Testis (tissue), 2 donors: ENCODE results near the gene SH3BP4.

Experiments used
- POLR2A ChIP-seq: fragments of 450-650 bp; IDR thresholded peaks from one replicate; pipeline ENCODE4 v1.6.1; 2017; ENCODE audit warnings: antibody characterized with exemption, mild to moderate bottlenecking, moderate library complexity
- TF ChIP-seq, protein P1 (sequence below), 3 experiments: fragments of 450-650 bp in 2 of 3; fragments of 200-600 bp in 1 of 3; sonication (generic) in 1 of 3; IDR thresholded peaks; one replicate each; pipeline ENCODE4 v1.5.1; 2016 to 2019; ENCODE audit warnings: antibody characterized with exemption in 3 of 3, mild to moderate bottlenecking in 2 of 3, moderate library complexity in 1 of 3

DNA sequence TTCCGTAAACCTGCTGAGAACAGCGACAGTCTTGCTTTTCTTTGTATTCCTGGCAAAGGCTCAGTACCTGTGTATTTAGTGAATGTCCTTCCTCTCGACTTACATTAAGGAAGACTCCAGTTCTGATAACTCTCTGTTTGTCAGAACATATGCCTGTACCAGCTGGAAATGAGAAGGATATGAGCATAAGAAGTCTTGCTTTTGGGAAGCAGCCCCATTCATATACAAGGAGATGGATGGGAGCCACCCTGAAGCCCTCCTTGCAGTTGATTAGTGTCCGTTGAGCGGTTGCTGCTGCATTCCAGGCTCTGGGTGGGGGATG, 59.8 kb downstream of the SH3BP4 start:
- TF ChIP-seq, protein P1, sequence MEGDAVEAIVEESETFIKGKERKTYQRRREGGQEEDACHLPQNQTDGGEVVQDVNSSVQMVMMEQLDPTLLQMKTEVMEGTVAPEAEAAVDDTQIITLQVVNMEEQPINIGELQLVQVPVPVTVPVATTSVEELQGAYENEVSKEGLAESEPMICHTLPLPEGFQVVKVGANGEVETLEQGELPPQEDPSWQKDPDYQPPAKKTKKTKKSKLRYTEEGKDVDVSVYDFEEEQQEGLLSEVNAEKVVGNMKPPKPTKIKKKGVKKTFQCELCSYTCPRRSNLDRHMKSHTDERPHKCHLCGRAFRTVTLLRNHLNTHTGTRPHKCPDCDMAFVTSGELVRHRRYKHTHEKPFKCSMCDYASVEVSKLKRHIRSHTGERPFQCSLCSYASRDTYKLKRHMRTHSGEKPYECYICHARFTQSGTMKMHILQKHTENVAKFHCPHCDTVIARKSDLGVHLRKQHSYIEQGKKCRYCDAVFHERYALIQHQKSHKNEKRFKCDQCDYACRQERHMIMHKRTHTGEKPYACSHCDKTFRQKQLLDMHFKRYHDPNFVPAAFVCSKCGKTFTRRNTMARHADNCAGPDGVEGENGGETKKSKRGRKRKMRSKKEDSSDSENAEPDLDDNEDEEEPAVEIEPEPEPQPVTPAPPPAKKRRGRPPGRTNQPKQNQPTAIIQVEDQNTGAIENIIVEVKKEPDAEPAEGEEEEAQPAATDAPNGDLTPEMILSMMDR (IDR thresholded peaks at IDR 0.05) = no peak
- TF ChIP-seq POLR2A = no peak
